ENCODE measurements around the gene NPIPB6. TPM values are rescaled to one million over a fixed set of nuclear protein-coding genes. Genes with fewer than 3 reads are reported as not detected.

The NPIPB6 gene
- total and polyA plus RNA-seq, 2 experiments from 2014 or later: 1.5 to 1.8 TPM

DNA sequence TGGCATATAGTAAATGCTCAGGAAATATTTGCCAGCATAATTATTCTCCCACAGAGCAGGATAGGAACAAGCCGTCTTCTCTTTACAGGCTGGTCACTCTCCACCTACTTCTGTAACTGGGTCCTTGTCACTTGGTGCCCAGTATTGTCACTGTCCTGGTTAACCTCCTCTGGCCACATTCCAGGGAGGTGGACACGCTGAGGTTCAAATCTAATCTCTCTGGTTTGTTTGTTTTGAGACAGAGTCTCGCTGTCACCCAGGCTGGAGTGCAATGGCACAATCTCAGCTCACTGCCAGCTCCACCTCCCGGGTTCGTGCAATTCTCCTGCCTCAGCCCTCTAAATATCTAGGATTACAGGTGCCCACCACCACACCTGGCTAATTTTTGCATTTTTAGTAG is 55.4 kb downstream of the NPIPB6 start:
- H3K27me3 Mint-ChIP-seq (ENCODE audit: insufficient read depth, low read depth, poor library complexity): peaks cover 7% of the 10 kb centered on the region
- H3K9me3 Mint-ChIP-seq: no peaks in the 10 kb centered on the region; the same call in 2 of the 3 replicates
- no peak overlapping the region for H3K4me3 ChIP-seq
- H3K27me3 ChIP-seq (ENCODE audit: insufficient read depth): no peaks in the 10 kb centered on the region
- H3K4me1 ChIP-seq (ENCODE audit: insufficient read depth): no peaks in the 10 kb centered on the region
- H3K79me2 ChIP-seq (replicated peaks; ENCODE audit: insufficient read depth): peaks cover 57% of the 10 kb centered on the region
- DNase-seq (ENCODE audit: low spot score) (no peak), ATAC-seq (no peak)
- TF ChIP-seq REST (IDR thresholded peaks at IDR 0.05; ENCODE audit: unreplicated experiment): no peak
- no peak for TF ChIP-seq ETS1 (IDR thresholded peaks at IDR 0.05)
- no peak for TF ChIP-seq STAT1 (IDR thresholded peaks at IDR 0.05; ENCODE audit: unreplicated experiment)
- no peak for TF ChIP-seq CREB1 (CRISPR knock-in tag; IDR thresholded peaks at IDR 0.05; ENCODE audit: low read depth)
- no peak for TF ChIP-seq ZNF114 (CRISPR knock-in tag; IDR thresholded peaks at IDR 0.05)
- TF ChIP-seq, protein P1, sequence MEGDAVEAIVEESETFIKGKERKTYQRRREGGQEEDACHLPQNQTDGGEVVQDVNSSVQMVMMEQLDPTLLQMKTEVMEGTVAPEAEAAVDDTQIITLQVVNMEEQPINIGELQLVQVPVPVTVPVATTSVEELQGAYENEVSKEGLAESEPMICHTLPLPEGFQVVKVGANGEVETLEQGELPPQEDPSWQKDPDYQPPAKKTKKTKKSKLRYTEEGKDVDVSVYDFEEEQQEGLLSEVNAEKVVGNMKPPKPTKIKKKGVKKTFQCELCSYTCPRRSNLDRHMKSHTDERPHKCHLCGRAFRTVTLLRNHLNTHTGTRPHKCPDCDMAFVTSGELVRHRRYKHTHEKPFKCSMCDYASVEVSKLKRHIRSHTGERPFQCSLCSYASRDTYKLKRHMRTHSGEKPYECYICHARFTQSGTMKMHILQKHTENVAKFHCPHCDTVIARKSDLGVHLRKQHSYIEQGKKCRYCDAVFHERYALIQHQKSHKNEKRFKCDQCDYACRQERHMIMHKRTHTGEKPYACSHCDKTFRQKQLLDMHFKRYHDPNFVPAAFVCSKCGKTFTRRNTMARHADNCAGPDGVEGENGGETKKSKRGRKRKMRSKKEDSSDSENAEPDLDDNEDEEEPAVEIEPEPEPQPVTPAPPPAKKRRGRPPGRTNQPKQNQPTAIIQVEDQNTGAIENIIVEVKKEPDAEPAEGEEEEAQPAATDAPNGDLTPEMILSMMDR (conservative IDR thresholded peaks at IDR 0.05; ENCODE audit: low read depth in 2 of 2): no peak
- TF ChIP-seq ZNF331 (CRISPR knock-in tag; IDR thresholded peaks at IDR 0.05; ENCODE audit: low read depth): no peak
- no peak for TF ChIP-seq ZNF462 (CRISPR knock-in tag; IDR thresholded peaks at IDR 0.05)
- TF ChIP-seq JUNB (IDR thresholded peaks at IDR 0.05; ENCODE audit: unreplicated experiment): no peak
- TF ChIP-seq POLR2AphosphoS5 (IDR thresholded peaks at IDR 0.05; ENCODE audit: low read depth): no peak
- TF ChIP-seq NANOG (IDR thresholded peaks at IDR 0.05; ENCODE audit: borderline replicate concordance): no peak
- no peak for TF ChIP-seq EZH2 (IDR thresholded peaks at IDR 0.05; ENCODE audit: low read depth, unreplicated experiment)
- no peak for TF ChIP-seq EZH2phosphoT487 (IDR thresholded peaks at IDR 0.05; ENCODE audit: unreplicated experiment)
- H3K27ac Mint-ChIP-seq: no peak overlapping the region
- H3K4me2 ChIP-seq: no peak overlapping the region
- no peak overlapping the region for H3K27ac ChIP-seq (ENCODE audit: low read depth)
- H3K4me3 Mint-ChIP-seq: no peak overlapping the region
- no peaks in the 10 kb centered on the region for H3F3A ChIP-seq (replicated peaks; ENCODE audit: low read depth)
- peaks cover 8% of the 10 kb centered on the region; the same call in 1 of the 2 replicates for H4K20me1 ChIP-seq (replicated peaks; ENCODE audit: insufficient read depth)
- no peaks in the 10 kb centered on the region for H3K9me2 ChIP-seq (ENCODE audit: insufficient read depth)
- no peak overlapping the region for H2AFZ ChIP-seq
- H3K36me3 ChIP-seq (ENCODE audit: insufficient read depth): no peaks in the 10 kb centered on the region; the same call in 1 of the 2 replicates
- H3K36me3 Mint-ChIP-seq (ENCODE audit: low read depth): peaks cover 50% of the 10 kb centered on the region
- no peaks in the 10 kb centered on the region; the same call in 2 of the 3 replicates for H3K4me1 Mint-ChIP-seq
